ENCODE measurements around the gene OR3A2. TPM values are rescaled to one million over a fixed set of nuclear protein-coding genes. Genes with fewer than 3 reads are reported as not detected.
"Not testable (repeated sequence)": the region's sequence is repeated elsewhere in the genome, so short reads cannot be mapped to it uniquely, and the experiment has no call there.

Gene OR3A2
- total RNA-seq, 1 donor = not detected

DNA sequence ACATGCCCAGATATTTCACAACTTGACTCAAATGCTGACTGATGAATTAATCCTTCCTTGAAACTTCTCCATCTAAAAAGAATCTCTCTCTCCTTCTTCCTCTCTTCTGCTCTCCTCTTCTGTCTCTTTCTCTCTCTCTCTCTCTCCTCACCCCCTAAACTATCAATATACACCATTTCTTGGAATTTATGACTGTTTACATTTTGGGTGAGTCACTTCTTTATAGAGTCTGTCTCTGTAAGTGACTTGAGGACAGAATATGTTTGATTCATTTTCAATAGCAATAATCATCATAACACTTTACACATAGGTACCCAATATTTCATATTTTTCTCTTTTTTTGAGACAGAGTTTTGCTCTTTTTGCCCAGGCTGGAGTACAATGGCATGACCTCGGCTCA, 103.2 kb downstream of the OR3A2 start:
- no peak for DNase-seq (ENCODE audit: low read depth)
- no peak overlapping the region for H3K4me3 ChIP-seq (ENCODE audit: low read depth, low read length)
- TF ChIP-seq, protein P1, sequence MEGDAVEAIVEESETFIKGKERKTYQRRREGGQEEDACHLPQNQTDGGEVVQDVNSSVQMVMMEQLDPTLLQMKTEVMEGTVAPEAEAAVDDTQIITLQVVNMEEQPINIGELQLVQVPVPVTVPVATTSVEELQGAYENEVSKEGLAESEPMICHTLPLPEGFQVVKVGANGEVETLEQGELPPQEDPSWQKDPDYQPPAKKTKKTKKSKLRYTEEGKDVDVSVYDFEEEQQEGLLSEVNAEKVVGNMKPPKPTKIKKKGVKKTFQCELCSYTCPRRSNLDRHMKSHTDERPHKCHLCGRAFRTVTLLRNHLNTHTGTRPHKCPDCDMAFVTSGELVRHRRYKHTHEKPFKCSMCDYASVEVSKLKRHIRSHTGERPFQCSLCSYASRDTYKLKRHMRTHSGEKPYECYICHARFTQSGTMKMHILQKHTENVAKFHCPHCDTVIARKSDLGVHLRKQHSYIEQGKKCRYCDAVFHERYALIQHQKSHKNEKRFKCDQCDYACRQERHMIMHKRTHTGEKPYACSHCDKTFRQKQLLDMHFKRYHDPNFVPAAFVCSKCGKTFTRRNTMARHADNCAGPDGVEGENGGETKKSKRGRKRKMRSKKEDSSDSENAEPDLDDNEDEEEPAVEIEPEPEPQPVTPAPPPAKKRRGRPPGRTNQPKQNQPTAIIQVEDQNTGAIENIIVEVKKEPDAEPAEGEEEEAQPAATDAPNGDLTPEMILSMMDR (IDR thresholded peaks at IDR 0.05; ENCODE audit: insufficient read depth, low read length) = no peak

GRCh38 chr17:3276126-3276525, 110.0 kb downstream of the OR3A2 start:
- DNase-seq (ENCODE audit: low read depth) = no peak
- no peak overlapping the region for H3K4me3 ChIP-seq (ENCODE audit: low read depth, low read length)
- TF ChIP-seq, protein P1 (IDR thresholded peaks at IDR 0.05; ENCODE audit: insufficient read depth, low read length) = no peak

DNA sequence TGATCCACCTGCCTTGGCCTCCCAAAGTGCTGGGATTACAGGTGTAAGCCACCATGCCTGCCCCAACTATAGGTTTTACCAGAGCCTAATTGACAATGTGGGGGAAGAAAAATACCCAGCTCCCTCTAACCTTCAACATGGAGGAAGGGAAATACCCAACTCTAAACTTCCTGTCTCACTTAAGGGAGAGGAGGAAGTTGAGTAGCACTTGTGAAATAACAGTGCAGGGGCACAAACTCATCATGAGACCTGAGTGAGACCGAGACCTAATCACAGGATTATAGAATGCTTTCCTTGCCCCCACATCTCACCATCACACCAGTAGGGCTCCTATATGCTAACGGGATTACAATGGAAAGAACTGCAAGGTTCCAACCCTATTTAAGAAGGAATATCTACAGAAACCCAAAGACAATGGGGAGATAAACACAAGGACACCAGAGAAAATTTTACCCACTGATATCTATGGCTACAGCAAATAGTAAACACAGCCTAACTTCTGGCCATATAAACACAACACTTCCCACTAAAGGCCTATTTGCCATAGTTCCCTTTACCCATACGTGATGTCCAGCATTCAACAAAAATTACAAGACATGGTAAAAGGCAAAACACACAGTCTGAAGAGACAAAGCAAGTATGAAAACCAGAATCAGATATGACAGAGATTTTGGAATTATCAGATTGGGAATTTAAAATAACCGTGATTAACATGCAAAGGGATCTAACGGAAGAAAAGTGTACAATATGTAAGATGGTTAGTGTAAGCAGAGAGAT, 114.8 kb downstream of the OR3A2 start:
- DNase-seq (ENCODE audit: low read depth) = no peak
- no peak overlapping the region for H3K4me3 ChIP-seq (ENCODE audit: low read depth, low read length)
- TF ChIP-seq, protein P1 (IDR thresholded peaks at IDR 0.05; ENCODE audit: insufficient read depth, low read length) = no peak

- no peak for DNase-seq (ENCODE audit: low read depth)
- TF ChIP-seq, protein P1 (IDR thresholded peaks at IDR 0.05; ENCODE audit: insufficient read depth, low read length) = no peak
- H3K4me3 ChIP-seq (ENCODE audit: low read depth, low read length) = no peak overlapping the region
These were observed 125.5 kb downstream of the OR3A2 start for GRCh38 chr17:3260600-3260999.

GRCh38 chr17:3260163-3260562, 125.9 kb downstream of the OR3A2 start:
- TF ChIP-seq, protein P1 (IDR thresholded peaks at IDR 0.05; ENCODE audit: insufficient read depth, low read length) = no peak
- DNase-seq (ENCODE audit: low read depth) = no peak
- no peak overlapping the region for H3K4me3 ChIP-seq (ENCODE audit: low read depth, low read length)

DNA sequence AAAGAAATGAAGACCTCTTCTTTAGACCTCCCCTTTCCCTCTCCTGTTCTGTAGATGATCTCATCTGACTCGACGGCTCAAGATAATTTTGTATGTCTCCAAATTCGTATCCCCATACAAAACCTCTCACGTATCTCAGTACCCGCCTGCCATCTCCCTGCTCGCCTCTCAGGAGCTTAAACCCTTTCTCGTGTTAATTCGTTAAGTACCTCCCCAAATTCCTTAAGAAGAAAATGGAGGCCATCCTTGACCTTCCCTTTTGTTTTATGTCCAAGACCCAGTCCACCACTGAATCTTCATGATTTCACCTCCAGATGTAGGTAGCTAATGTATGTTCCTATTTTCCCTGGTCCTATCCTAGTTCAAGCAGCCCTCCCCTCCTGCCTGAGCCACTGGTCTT, 129.5 kb downstream of the OR3A2 start:
- TF ChIP-seq, protein P1 (IDR thresholded peaks at IDR 0.05; ENCODE audit: insufficient read depth, low read length) = no peak
- DNase-seq (ENCODE audit: low read depth) = no peak

GRCh38 chr17:3249013-3249412, 137.1 kb downstream of the OR3A2 start:
- not testable (repeated sequence) for H3K4me3 ChIP-seq (ENCODE audit: low read depth, low read length); DNase-seq (ENCODE audit: low read depth)

More for the DNA sequence above, 129.5 kb downstream of the OR3A2 start:
- no peak overlapping the region for H3K4me3 ChIP-seq (ENCODE audit: low read depth, low read length)

DNA sequence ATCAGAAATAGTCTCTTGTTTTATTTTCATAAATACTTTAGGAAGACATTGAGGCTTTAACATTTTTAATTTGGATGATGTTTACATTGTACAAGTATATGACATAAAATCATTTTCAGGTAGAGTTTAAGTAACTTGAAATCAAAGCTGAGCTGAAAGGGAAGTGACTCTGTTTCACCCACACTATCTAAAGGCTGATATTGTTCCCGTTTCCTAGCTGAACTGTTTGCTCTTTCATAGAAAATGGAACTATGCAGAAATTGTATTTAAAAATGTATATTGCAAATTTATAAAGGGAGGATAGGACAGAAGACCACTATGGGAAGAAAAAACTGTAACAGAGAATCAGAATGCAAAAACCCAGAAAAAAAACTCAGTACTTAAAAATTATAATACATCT, 141.3 kb downstream of the OR3A2 start:
- not testable (repeated sequence) for DNase-seq (ENCODE audit: low read depth); H3K4me3 ChIP-seq (ENCODE audit: low read depth, low read length)

DNA sequence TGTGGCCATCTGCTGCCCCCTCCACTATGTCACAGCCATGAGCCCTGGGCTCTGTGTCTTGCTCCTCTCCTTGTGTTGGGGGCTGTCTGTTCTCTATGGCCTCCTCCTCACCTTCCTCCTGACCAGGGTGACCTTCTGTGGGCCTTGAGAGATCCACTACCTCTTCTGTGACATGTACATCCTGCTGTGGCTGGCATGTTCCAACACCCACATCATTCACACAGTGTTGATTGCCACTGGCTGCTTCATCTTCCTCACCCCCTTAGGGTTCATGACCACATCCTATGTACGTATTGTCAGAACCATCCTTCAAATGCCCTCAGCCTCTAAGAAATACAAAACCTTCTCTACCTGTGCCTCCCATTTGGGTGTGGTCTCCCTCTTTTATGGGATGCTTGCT, 145.1 kb downstream of the OR3A2 start:
- not testable (repeated sequence) for DNase-seq (ENCODE audit: low read depth); H3K4me3 ChIP-seq (ENCODE audit: low read depth, low read length)

- H3K4me3 ChIP-seq (ENCODE audit: low read depth, low read length); DNase-seq (ENCODE audit: low read depth): not testable (repeated sequence)
These were observed 147.4 kb downstream of the OR3A2 start for GRCh38 chr17:3238685-3239084.

GRCh38 chr17:3232300-3232699, 153.8 kb downstream of the OR3A2 start:
- H3K4me3 ChIP-seq (ENCODE audit: low read depth, low read length); DNase-seq (ENCODE audit: low read depth): not testable (repeated sequence)
